B cell (primary cell): Measurements from ENCODE around the gene CD151. TPM values are rescaled to one million over a fixed set of nuclear protein-coding genes. Genes with fewer than 3 reads are reported as not detected.

Experiments used
- ATAC-seq: fragments of 200-7000 bp; cut with Tn5 transposase; one replicate; pipeline ENCODE4 v1.10.0; 2021; ENCODE audit warnings: low read depth, mild to moderate bottlenecking, moderate number of reproducible peaks, moderate library complexity
- CTCF ChIA-PET: fragments of 350-600 bp; sonication (Branson Sonifier 250); formaldehyde crosslinking; loops from one replicate; lab custom pipeline; 2021; ENCODE audit warnings: antibody characterized with exemption, inconsistent platforms; lab: Charles Lee
- POLR2A ChIA-PET: fragments of 350-600 bp; sonication (Branson Sonifier 250); formaldehyde crosslinking; loops from one replicate; lab custom pipeline; 2021; ENCODE audit warnings: antibody characterized with exemption; lab: Charles Lee
- DNase-seq: peaks from one replicate; pipeline ENCODE4 v3.0.0; 2013
- H2AFZ ChIP-seq: 2 replicates; pipeline ENCODE4 v1.6.1; 2012; ENCODE audit warnings: mild to moderate bottlenecking, low read depth, low read length; ENCODE audit not compliant: insufficient read depth, poor library complexity, severe bottlenecking
- H3K27ac ChIP-seq, 2 donors: 1 replicate in 1 of 2; 2 replicates in 1 of 2; pipeline ENCODE4 v1.5.1; 2012 to 2013; ENCODE audit warnings: low read length in 2 of 2, mild to moderate bottlenecking in 2 of 2, moderate library complexity in 1 of 2
- H3K27me3 ChIP-seq, 4 experiments: fragments of 200-600 bp in 1 of 4; sonication (generic) in 1 of 4; replicated peaks in 1 of 4; 1 replicate in 2 of 4; 2 replicates in 2 of 4; pipeline versions ENCODE4 v1.6.1 to v1.7.0; 2013 to 2016; ENCODE audit warnings: low read length in 3 of 4, mild to moderate bottlenecking in 2 of 4, mixed read lengths in 1 of 4, moderate library complexity in 1 of 4; ENCODE audit not compliant: insufficient read depth in 4 of 4, control insufficient read depth in 3 of 4; ENCODE audit errors: control extremely low read depth in 1 of 4
- H3K36me3 ChIP-seq, 2 experiments: replicated peaks in 1 of 2; 1 replicate in 1 of 2; 2 replicates in 1 of 2; pipeline versions ENCODE4 v1.6.1 to v1.7.1; 2013; ENCODE audit warnings: low read length in 1 of 2; ENCODE audit not compliant: insufficient read depth in 2 of 2, control insufficient read depth in 1 of 2; ENCODE audit errors: control extremely low read depth in 1 of 2, extremely low read depth in 1 of 2
- H3K4me1 ChIP-seq, 2 donors: fragments of 200-600 bp in 1 of 2; sonication (generic) in 1 of 2; 1 replicate in 1 of 2; 2 replicates in 1 of 2; pipeline versions ENCODE4 v1.5.1 to v1.6.1; 2013 to 2017; ENCODE audit warnings: low read length in 2 of 2; ENCODE audit not compliant: control insufficient read depth in 2 of 2, insufficient read depth in 2 of 2
- H3K4me2 ChIP-seq: replicated peaks from 2 replicates; pipeline ENCODE3; 2012; ENCODE audit warnings: mild to moderate bottlenecking, low read depth, low read length; ENCODE audit not compliant: poor library complexity, severe bottlenecking
- H3K4me3 ChIP-seq, 5 experiments: fragments of 200-600 bp in 1 of 5; sonication (generic) in 1 of 5; 1 replicate in 3 of 5; 2 replicates in 2 of 5; pipeline versions ENCODE4 v1.5.1 to v1.7.0; 2011 to 2016; ENCODE audit warnings: low read length in 4 of 5, mild to moderate bottlenecking in 4 of 5, low read depth in 2 of 5, control low read depth in 1 of 5, moderate library complexity in 1 of 5; ENCODE audit not compliant: insufficient read depth in 1 of 5; ENCODE audit errors: control extremely low read depth in 1 of 5, extremely low read depth in 1 of 5
- H3K79me2 ChIP-seq: fragments of 200-600 bp; sonication (generic); one replicate; pipeline ENCODE4 v1.6.0; 2016; ENCODE audit warnings: low read length; ENCODE audit not compliant: control insufficient read depth, insufficient read depth
- H3K9ac ChIP-seq: fragments of 200-600 bp; sonication (generic); 2 replicates; pipeline ENCODE4 v1.6.1; 2017; ENCODE audit warnings: mild to moderate bottlenecking, low read length, moderate library complexity
- H3K9me3 ChIP-seq, 3 donors: one replicate each; pipeline versions ENCODE4 v1.6.1 to v1.7.1; 2013; ENCODE audit warnings: low read length in 2 of 3; ENCODE audit not compliant: control insufficient read depth in 2 of 3, insufficient read depth in 1 of 3; ENCODE audit errors: control extremely low read depth in 1 of 3
- H4K20me1 ChIP-seq: 2 replicates; pipeline ENCODE4 v1.6.0; 2012; ENCODE audit warnings: mild to moderate bottlenecking, low read length; ENCODE audit not compliant: insufficient read depth, control insufficient read depth, poor library complexity, severe bottlenecking
- H3K27ac Mint-ChIP-seq: one replicate; pipeline ENCODE4 v1.8.0; 2021; ENCODE audit warnings: mixed read lengths
- H3K27me3 Mint-ChIP-seq: one replicate; pipeline ENCODE4 v1.8.0; 2021; ENCODE audit warnings: mixed read lengths
- H3K4me1 Mint-ChIP-seq: one replicate; pipeline ENCODE4 v1.8.0; 2021; ENCODE audit warnings: mixed read lengths
- H3K4me3 Mint-ChIP-seq: one replicate; pipeline ENCODE4 v1.8.0; 2021; ENCODE audit warnings: mixed read lengths
- H3K9me3 Mint-ChIP-seq: one replicate; pipeline ENCODE4 v1.8.0; 2022; ENCODE audit warnings: mixed read lengths; ENCODE audit not compliant: insufficient read depth
- EZH2 ChIP-seq: IDR thresholded peaks from 2 replicates; pipeline ENCODE4 v1.6.1; 2012; ENCODE audit warnings: borderline replicate concordance, low read depth, mild to moderate bottlenecking, moderate library complexity, low read length; ENCODE audit not compliant: insufficient read depth, poor library complexity, severe bottlenecking
- WGBS: methylation state at CpG from one replicate; pipeline ENCODE4 v1.1.5; 2013; ENCODE audit warnings: missing lambda C conversion rate; ENCODE audit not compliant: insufficient coverage; 5-methylcytosine and 5-hydroxymethylcytosine counted together
- intact Hi-C: fragments of 100-400 bp; cut with micrococcal nuclease; formaldehyde crosslinking; loops from one replicate; pipeline ENCODE4 v1.10.0; 2022
- polyA plus RNA-seq: library from polyadenylated mRNA; depleted of rRNA; stranded (reverse); fragments of >200 nt; gene quantifications from 2 replicates; pipeline ENCODE4 v1.2.3, GENCODE V29; 2012
- total RNA-seq, 2 donors: library from RNA; stranded (reverse); fragments of 120-200 nt in 1 of 2; gene quantifications; 1 replicate in 1 of 2; 2 replicates in 1 of 2; pipeline versions ENCODE4 v1.2.3 to v1.2.4, GENCODE V29; 2013 to 2022
- TF ChIP-seq, protein P1 (sequence below): fragments of 200-600 bp; IDR thresholded peaks from one replicate; pipeline ENCODE4 v1.8.0; 2022; ENCODE audit warnings: antibody characterized with exemption, mild to moderate bottlenecking

The CD151 gene
- total and polyA plus RNA-seq, 2 donors (not counting 1 experiment from before 2014, with no cell fraction given) = 24.4 to 25.5 TPM

DNA sequence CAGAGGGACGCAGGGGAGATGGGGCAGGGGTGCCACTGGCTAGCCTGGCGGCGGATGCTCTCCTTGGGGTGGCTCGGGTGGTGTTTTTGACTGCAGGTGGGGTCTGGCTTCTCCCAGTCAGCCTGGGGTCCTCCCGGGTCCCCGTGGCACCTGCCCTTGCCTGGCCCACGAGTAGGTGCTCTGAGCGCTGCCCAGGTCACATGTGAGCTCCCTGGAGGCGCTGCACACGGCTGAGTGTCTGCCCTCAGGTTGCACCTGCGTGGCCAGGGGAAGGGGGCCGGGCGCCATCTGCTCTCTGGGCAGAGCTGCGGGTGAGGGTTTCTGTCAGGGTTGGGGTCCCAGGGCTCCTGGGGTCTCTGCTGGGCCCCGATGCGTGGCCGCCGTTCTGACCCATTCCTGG, 15.1 kb downstream of the CD151 start:
- intact Hi-C loops = no loop called here
- CTCF ChIA-PET = interaction anchor here (0.8 to 3.1 kb wide), 7 partner anchors 17 to 206 kb away, joined by 3 to 26 read pairs (median 3); no protein-coding TSS in a partner anchor

GRCh38 chr11:848380-848931, 15.7 kb downstream of the CD151 start:
- Mint-ChIP-seq H3K9me3 (no peaks in the 10 kb centered on the region), H3K27ac (no peak overlapping the region), H3K27me3 (peaks cover 3% of the 10 kb centered on the region), H3K4me1 (peaks cover 18% of the 10 kb centered on the region), H3K4me3 (peak overlapping the region; percentile 80)
- intact Hi-C loops = no loop called here
- H3K9ac ChIP-seq = no peak overlapping the region
- DNase-seq = peak; percentile 76
- H3K27me3 ChIP-seq = peaks cover 0 to 44% (median 10%) of the 10 kb centered on the region in 4 experiments
- peaks cover 25 to 31% of the 10 kb centered on the region in 2 donors for H3K4me1 ChIP-seq
- peak; percentile 75 for ATAC-seq
- POLR2A ChIA-PET = interaction anchor here (0.9 kb wide), 1 partner anchor 641 kb away, joined by 3 read pairs; the partner anchor contains the start of genes BET1L and RIC8A
- H3K9me3 ChIP-seq = no peaks in the 10 kb centered on the region
- H3K79me2 ChIP-seq = no peaks in the 10 kb centered on the region
- no peak overlapping the region for H2AFZ ChIP-seq
- no peaks in the 10 kb centered on the region for H3K36me3 ChIP-seq
- H4K20me1 ChIP-seq = peaks cover 8% of the 10 kb centered on the region
- CTCF ChIA-PET = interaction anchor here (0.8 to 3.1 kb wide), 7 partner anchors 17 to 202 kb away, joined by 3 to 26 read pairs (median 3); no protein-coding TSS in a partner anchor
- H3K4me3 ChIP-seq = peak overlapping the region in 1 of 5 experiments; percentile 51
- TF ChIP-seq, protein P1, sequence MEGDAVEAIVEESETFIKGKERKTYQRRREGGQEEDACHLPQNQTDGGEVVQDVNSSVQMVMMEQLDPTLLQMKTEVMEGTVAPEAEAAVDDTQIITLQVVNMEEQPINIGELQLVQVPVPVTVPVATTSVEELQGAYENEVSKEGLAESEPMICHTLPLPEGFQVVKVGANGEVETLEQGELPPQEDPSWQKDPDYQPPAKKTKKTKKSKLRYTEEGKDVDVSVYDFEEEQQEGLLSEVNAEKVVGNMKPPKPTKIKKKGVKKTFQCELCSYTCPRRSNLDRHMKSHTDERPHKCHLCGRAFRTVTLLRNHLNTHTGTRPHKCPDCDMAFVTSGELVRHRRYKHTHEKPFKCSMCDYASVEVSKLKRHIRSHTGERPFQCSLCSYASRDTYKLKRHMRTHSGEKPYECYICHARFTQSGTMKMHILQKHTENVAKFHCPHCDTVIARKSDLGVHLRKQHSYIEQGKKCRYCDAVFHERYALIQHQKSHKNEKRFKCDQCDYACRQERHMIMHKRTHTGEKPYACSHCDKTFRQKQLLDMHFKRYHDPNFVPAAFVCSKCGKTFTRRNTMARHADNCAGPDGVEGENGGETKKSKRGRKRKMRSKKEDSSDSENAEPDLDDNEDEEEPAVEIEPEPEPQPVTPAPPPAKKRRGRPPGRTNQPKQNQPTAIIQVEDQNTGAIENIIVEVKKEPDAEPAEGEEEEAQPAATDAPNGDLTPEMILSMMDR = peak; percentile 92
- no peak for TF ChIP-seq EZH2
- WGBS = 30% methylated on average over 14 of the region's 14 CpGs
- H3K4me2 ChIP-seq = peak overlapping the region; percentile 96
- no peak overlapping the region for H3K27ac ChIP-seq

More for the DNA sequence above, 15.1 kb downstream of the CD151 start:
- no peaks in the 10 kb centered on the region for H3K9me3 ChIP-seq
- peaks cover 20% of the 10 kb centered on the region for H3K4me1 Mint-ChIP-seq
- POLR2A ChIA-PET = interaction anchor here (0.9 kb wide), 1 partner anchor 641 kb away, joined by 3 read pairs; the partner anchor contains the start of genes BET1L and RIC8A
- no peak overlapping the region for H3K4me3 ChIP-seq
- ATAC-seq (no peak), DNase-seq (peak; percentile 33)
- H3K36me3 ChIP-seq = no peaks in the 10 kb centered on the region
- no peaks in the 10 kb centered on the region for H3K9me3 Mint-ChIP-seq
- H3K27ac ChIP-seq = no peak overlapping the region
- peaks cover 8% of the 10 kb centered on the region for H4K20me1 ChIP-seq
- no peak for TF ChIP-seq EZH2
- TF ChIP-seq, protein P1 = no peak
- H3K4me1 ChIP-seq = peaks cover 28 to 36% of the 10 kb centered on the region in 2 donors
- H3K4me2 ChIP-seq = peak overlapping the region; percentile 96
- no peak overlapping the region for H3K27ac Mint-ChIP-seq
- no peak overlapping the region for H3K4me3 Mint-ChIP-seq
- 63% methylated on average over 17 of the region's 18 CpGs for WGBS
- no peak overlapping the region for H2AFZ ChIP-seq
- H3K27me3 Mint-ChIP-seq = peaks cover 3% of the 10 kb centered on the region
- H3K79me2 ChIP-seq = no peaks in the 10 kb centered on the region
- peaks cover 0 to 48% (median 11%) of the 10 kb centered on the region in 4 experiments for H3K27me3 ChIP-seq
- no peak overlapping the region for H3K9ac ChIP-seq
